Hepatic stellate cell (primary cell): Measurements from ENCODE around the gene CLIC2.

Experiments
- DNase-seq: peaks from one replicate; pipeline ENCODE4 v3.0.0; 2011; ENCODE audit warnings: low spot score

CLIC2 gene

GRCh38 chrX:155262970-155263754, 71.3 kb downstream of the CLIC2 start:
- DNase-seq = no peak

- DNase-seq = no peak
Observed at GRCh38 chrX:155259752-155260151, 74.7 kb downstream of the CLIC2 start.

GRCh38 chrX:155251391-155251790, 83.0 kb downstream of the CLIC2 start:
- no peak for DNase-seq

- no peak for DNase-seq
Observed at GRCh38 chrX:155247497-155247896, 86.9 kb downstream of the CLIC2 start.

- DNase-seq = no peak
Observed at GRCh38 chrX:155246748-155247147, 87.7 kb downstream of the CLIC2 start.

GRCh38 chrX:155242300-155242699, 92.1 kb downstream of the CLIC2 start:
- no peak for DNase-seq

- no peak for DNase-seq
Observed at GRCh38 chrX:155237719-155238118, 96.7 kb downstream of the CLIC2 start.

GRCh38 chrX:155235891-155236290, 98.5 kb downstream of the CLIC2 start:
- DNase-seq = no peak

GRCh38 chrX:155231163-155231562, 103.3 kb downstream of the CLIC2 start:
- no peak for DNase-seq
